Germinal center (tissue), 1 donor: Measurements from ENCODE around the gene ZNF426.
"Not testable (repeated sequence)": the region's sequence is repeated elsewhere in the genome, so short reads cannot be mapped to it uniquely, and the experiment has no call there.

Source experiments
- DNase-seq: peaks from one replicate; pipeline ENCODE4 v3.0.0; 2012; ENCODE audit warnings: mixed read lengths, low spot score

Gene ZNF426

GRCh38 chr19:9538183-9539058 is at the start of gene ZNF426:
Gene ZNF426, minus strand, starts transcription at chr19:9538645. Its CDS starts 2,413 bp downstream, at chr19:9536232.
- peak; percentile 86 for DNase-seq

GRCh38 chr19:9586764-9587163 is 48.3 kb upstream of the ZNF426 start:
- DNase-seq = peak; percentile 50

- peak; percentile 85 for DNase-seq
Measured at GRCh38 chr19:9584073-9584833, 45.8 kb upstream of the ZNF426 start, which contains the start of gene ZNF121. Gene ZNF121, minus strand, starts transcription at chr19:9584504. Its CDS starts 16,407 bp downstream, at chr19:9568097.

GRCh38 chr19:9582081-9582725 is 43.8 kb upstream of the ZNF426 start:
- not testable (repeated sequence) for DNase-seq

- DNase-seq = no peak
Measured at GRCh38 chr19:9580728-9581127, 42.3 kb upstream of the ZNF426 start.

- DNase-seq = no peak
Measured at GRCh38 chr19:9570255-9570654, 31.8 kb upstream of the ZNF426 start.

GRCh38 chr19:9566729-9567128 is 28.3 kb upstream of the ZNF426 start:
- DNase-seq = no peak

- no peak for DNase-seq
Measured at GRCh38 chr19:9565900-9566705, 27.7 kb upstream of the ZNF426 start.

GRCh38 chr19:9552536-9553274 is 14.3 kb upstream of the ZNF426 start:
- DNase-seq = no peak

GRCh38 chr19:9547870-9548269 is 9.4 kb upstream of the ZNF426 start:
- DNase-seq = no peak

GRCh38 chr19:9541281-9541680 is 2.8 kb upstream of the ZNF426 start:
- DNase-seq = not testable (repeated sequence)

GRCh38 chr19:9539921-9540320 is 1.5 kb upstream of the ZNF426 start:
- not testable (repeated sequence) for DNase-seq

GRCh38 chr19:9539201-9539600 is 756 bp upstream of the ZNF426 start:
- DNase-seq = not testable (repeated sequence)

GRCh38 chr19:9535934-9536333 is 2.5 kb downstream of the ZNF426 start:
- DNase-seq = no peak

- no peak for DNase-seq
Measured at GRCh38 chr19:9531933-9532332, 6.5 kb downstream of the ZNF426 start.

GRCh38 chr19:9528757-9529336 is 9.6 kb downstream of the ZNF426 start:
- no peak for DNase-seq

- no peak for DNase-seq
Measured at GRCh38 chr19:9523885-9524474, 14.5 kb downstream of the ZNF426 start.

GRCh38 chr19:9507285-9507684 is 31.2 kb downstream of the ZNF426 start:
- DNase-seq = no peak

- no peak for DNase-seq
Measured at GRCh38 chr19:9500796-9501195, 37.6 kb downstream of the ZNF426 start.
